GM12878 (cell line): ENCODE measurements around the gene PPP1R13B. TPM values are rescaled to one million over a fixed set of nuclear protein-coding genes. Genes with fewer than 3 reads are reported as not detected.
"Not testable (repeated sequence)": the region's sequence is repeated elsewhere in the genome, so short reads cannot be mapped to it uniquely, and the experiment has no call there.

Experiments used
- ATAC-seq: fragments of 200-7000 bp; cut with Tn5 transposase; 3 replicates; pipeline ENCODE4 v1.9.1; 2020; ENCODE audit warnings: mild to moderate bottlenecking, moderate library complexity
- BruUV-seq: library from RNA; stranded (reverse); fragments of 400-500 nt; replicated peaks from 2 replicates; lab custom pipeline; 2021; lab: Mats Ljungman, UMichigan
- CTCF ChIA-PET: fragments of 300-600 bp; sonication (Branson Sonifier 250); formaldehyde crosslinking; extraction: SDS; loops from one replicate; lab custom pipeline; 2021; ENCODE audit warnings: inconsistent platforms; lab: Yijun Ruan, JAX
- POLR2A ChIA-PET: fragments of 350-600 bp; formaldehyde crosslinking; extraction: SDS; loops from one replicate; lab custom pipeline; 2021; ENCODE audit warnings: inconsistent platforms; lab: Charles Lee
- RAD21 ChIA-PET: fragments of 300-600 bp; sonication (Branson Sonifier 250); formaldehyde crosslinking; loops from one replicate; lab custom pipeline; 2023; ENCODE audit warnings: antibody characterized with exemption; ENCODE audit not compliant: unreplicated experiment; lab: Charles Lee
- SMC1A ChIA-PET: fragments of 300-600 bp; sonication (Branson Sonifier 250); formaldehyde crosslinking; loops from one replicate; lab custom pipeline; 2023; ENCODE audit not compliant: unreplicated experiment, uncharacterized antibody; lab: Charles Lee
- DNase-seq: peaks from one replicate; pipeline ENCODE4 v3.0.0-alpha.2; 2011; ENCODE audit warnings: low read depth, low spot score
- FAIRE-seq: peaks from 3 replicates; lab custom pipeline; 2011; peaks lifted over from hg19 to GRCh38; lab: Jason Lieb, UNC
- H2AFZ ChIP-seq: 2 replicates; pipeline ENCODE4 v1.6.0; 2011; ENCODE audit warnings: low read depth, low read length, control low read depth; ENCODE audit not compliant: control insufficient read depth
- H3K27ac ChIP-seq: 2 replicates; pipeline ENCODE4 v1.5.1; 2011; ENCODE audit warnings: control low read depth; ENCODE audit not compliant: control insufficient read depth, insufficient read depth
- H3K27me3 ChIP-seq, 2 experiments: replicated peaks in 1 of 2; 2 replicates each; pipeline versions ENCODE4 v1.6.0 to v1.6.1; 2011; ENCODE audit warnings: low read length in 1 of 2; ENCODE audit not compliant: control insufficient read depth in 2 of 2, insufficient read depth in 2 of 2
- H3K36me3 ChIP-seq, 2 experiments: 2 replicates each; pipeline ENCODE4 v1.5.1; 2011; ENCODE audit warnings: low read length in 1 of 2; ENCODE audit not compliant: control insufficient read depth in 2 of 2, insufficient read depth in 2 of 2
- H3K4me1 ChIP-seq: 2 replicates; pipeline ENCODE4 v1.6.1; 2011; ENCODE audit warnings: mild to moderate bottlenecking, low read length, moderate library complexity, mixed read lengths; ENCODE audit not compliant: control insufficient read depth, insufficient read depth
- H3K4me2 ChIP-seq: 2 replicates; pipeline ENCODE4 v1.6.0; 2011; ENCODE audit warnings: control low read depth; ENCODE audit not compliant: control insufficient read depth, insufficient read depth
- H3K4me3 ChIP-seq: fragments of 200-600 bp; sonication (generic); 2 replicates; pipeline ENCODE4 v1.5.1; 2016
- H3K79me2 ChIP-seq: 2 replicates; pipeline ENCODE4 v1.6.0; 2011; ENCODE audit warnings: low read length; ENCODE audit not compliant: control insufficient read depth, insufficient read depth
- H3K9ac ChIP-seq: 2 replicates; pipeline ENCODE4 v1.8.0; 2011; ENCODE audit warnings: low read length, control low read depth, mixed read lengths; ENCODE audit not compliant: control insufficient read depth, insufficient read depth
- H3K9me3 ChIP-seq: replicated peaks from 3 replicates; pipeline ENCODE4 v1.5.1; 2011; ENCODE audit warnings: mild to moderate bottlenecking, low read length; ENCODE audit not compliant: control insufficient read depth, insufficient read depth
- H4K20me1 ChIP-seq: 2 replicates; pipeline ENCODE4 v1.6.0; 2011; ENCODE audit not compliant: control insufficient read depth, insufficient read depth
- EP300 ChIP-seq, 2 experiments: fragments of 150-350 bp in 1 of 2; IDR thresholded peaks; 2 replicates each; pipeline ENCODE4 v1.6.1; 2011 to 2012; ENCODE audit warnings: low read depth in 2 of 2, low read length in 2 of 2, borderline replicate concordance in 1 of 2, improper control_type of control experiment in 1 of 2, inconsistent platforms in 1 of 2; ENCODE audit not compliant: control insufficient read depth in 1 of 2
- FOXM1 ChIP-seq: IDR thresholded peaks from 2 replicates; pipeline ENCODE4 v1.6.1; 2012; ENCODE audit warnings: low read depth, mild to moderate bottlenecking, inconsistent platforms, low read length, moderate library complexity
- NFIC ChIP-seq: IDR thresholded peaks from 2 replicates; pipeline ENCODE4 v1.6.1; 2012; ENCODE audit warnings: low read depth, mild to moderate bottlenecking, inconsistent platforms, low read length, moderate library complexity
- SMC3 ChIP-seq: IDR thresholded peaks from 2 replicates; pipeline ENCODE4 v1.6.1; 2011; ENCODE audit warnings: low read length, improper control_type of control experiment, borderline replicate concordance
- SPI1 ChIP-seq: IDR thresholded peaks from 2 replicates; pipeline ENCODE4 v1.6.1; 2011; ENCODE audit warnings: low read depth, mild to moderate bottlenecking, low read length, moderate library complexity, borderline replicate concordance; ENCODE audit not compliant: insufficient read depth
- WGBS: methylation state at CpG from one replicate; pipeline ENCODE4 v1.1.6; 2016; ENCODE audit warnings: low lambda C conversion rate; ENCODE audit not compliant: insufficient replicate concordance, insufficient coverage; ENCODE audit errors: missing lambda C conversion rate; 5-methylcytosine and 5-hydroxymethylcytosine counted together
- in situ Hi-C: fragments of 300-500 bp; cut with MboI; formaldehyde crosslinking; loops from 9 replicates; pipeline ENCODE4 v1.14.3; 2018; ENCODE audit warnings: mixed read lengths
- intact Hi-C: fragments of 100-400 bp; cut with micrococcal nuclease; formaldehyde crosslinking; loops from one replicate; pipeline ENCODE4 v1.14.2; 2022; ENCODE audit not compliant: unreplicated experiment
- polyA plus RNA-seq, 11 experiments: library from polyadenylated mRNA; depleted of rRNA in 4 of 11; unstranded in 6 of 11; stranded (reverse) in 5 of 11; fragments of >200 nt; fragmentation: Nextera tagmentation in 4 of 11; fragmentation: Illumina TruSeq in 1 of 11; extraction: Ambion mirVana in 4 of 11; extraction: Trizol in 1 of 11; gene quantifications; 1 replicate in 1 of 11; 2 replicates in 10 of 11; pipeline versions ENCODE4 v1.2.1 to v1.2.3, GENCODE V29; 2011 to 2016; ENCODE audit warnings: inconsistent platforms in 2 of 11, missing spikeins in 2 of 11, low read depth in 1 of 11
- total RNA-seq, 4 experiments: library from RNA; depleted of rRNA in 3 of 4; stranded (reverse); fragments of >200 nt in 3 of 4; fragmentation: Illumina TruSeq in 1 of 4; extraction: Trizol in 1 of 4; gene quantifications; 2 replicates each; pipeline versions ENCODE4 v1.2.1 to v1.2.3, GENCODE V29; 2013 to 2021
- TF ChIP-seq, protein P1 (sequence below): IDR thresholded peaks from 2 replicates; pipeline ENCODE4 v1.6.1; 2011; ENCODE audit warnings: low read depth, mild to moderate bottlenecking, low read length, moderate library complexity, borderline replicate concordance; ENCODE audit errors: extremely low read depth
- TF ChIP-seq, protein P2 (sequence below), 3 experiments: IDR thresholded peaks in 2 of 3; conservative IDR thresholded peaks in 1 of 3; 2 replicates each; pipeline ENCODE4 v1.5.1; 2011; ENCODE audit warnings: low read depth in 3 of 3, low read length in 3 of 3, mild to moderate bottlenecking in 3 of 3, control low read depth in 2 of 3, moderate library complexity in 2 of 3, inconsistent platforms in 1 of 3, mixed read lengths in 1 of 3; ENCODE audit not compliant: control insufficient read depth in 2 of 3, insufficient read depth in 1 of 3; ENCODE audit errors: extremely low read depth in 1 of 3

The PPP1R13B gene
- total and polyA plus RNA-seq, 10 of the 15 experiments (the other 5 are each of a cell fraction or from before 2014, with no cell fraction given) = 0.16 to 8.1 (median 3.2) TPM

DNA sequence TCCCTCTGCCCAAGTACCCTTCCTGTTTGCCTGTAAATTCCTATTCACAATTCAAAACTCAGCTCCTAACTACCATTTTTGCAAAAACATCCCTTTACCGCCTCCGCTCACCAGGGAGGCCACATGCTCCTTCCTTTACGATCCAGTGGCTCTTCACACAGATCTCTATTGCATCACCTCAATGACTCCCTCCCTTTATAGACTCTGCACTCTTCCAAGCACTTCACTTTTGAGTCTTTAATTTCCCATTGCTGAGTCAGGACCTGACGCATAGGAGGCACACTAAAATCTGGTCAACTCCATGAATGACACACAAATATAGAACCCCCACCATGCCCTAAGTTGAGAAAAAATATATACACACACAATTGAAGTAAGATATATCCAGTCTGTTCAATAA is 45.9 kb downstream of the PPP1R13B start:
- FAIRE-seq = no peak
- Histone ChIP-seq H3K36me3 (no peaks in the 10 kb centered on the region), H3K4me1 (peaks cover 18% of the 10 kb centered on the region), H4K20me1 (no peaks in the 10 kb centered on the region), H3K9me3 (no peaks in the 10 kb centered on the region), H3K79me2 (no peaks in the 10 kb centered on the region), H3K4me2 (no peak overlapping the region), H2AFZ (no peak overlapping the region), H3K27ac (no peak overlapping the region), H3K27me3 (no peaks in the 10 kb centered on the region), H3K9ac (no peak overlapping the region), H3K4me3 (no peak overlapping the region)
- TF ChIP-seq EP300 (IDR thresholded peaks at IDR 0.05; ENCODE audit: borderline replicate concordance in 1 of 2, control insufficient read depth in 1 of 2, low read depth in 2 of 2, low read length in 2 of 2) (no peak), FOXM1 (no peak), NFIC (no peak), SPI1 (no peak)
- TF ChIP-seq, protein P1, sequence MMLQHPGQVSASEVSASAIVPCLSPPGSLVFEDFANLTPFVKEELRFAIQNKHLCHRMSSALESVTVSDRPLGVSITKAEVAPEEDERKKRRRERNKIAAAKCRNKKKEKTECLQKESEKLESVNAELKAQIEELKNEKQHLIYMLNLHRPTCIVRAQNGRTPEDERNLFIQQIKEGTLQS = no peak
- in situ Hi-C loops (no loop called here), intact Hi-C loops (no loop called here)
- 86% methylated on average over 4 of the region's 4 CpGs for WGBS
- ATAC-seq = no peak
- ChIA-PET POLR2A (interaction anchor here (0.5 kb wide), 1 partner anchor 43 kb away, joined by 3 read pairs; no protein-coding TSS in a partner anchor), CTCF (no interaction called here), SMC1A (no interaction called here), RAD21 (no interaction called here)
- no peak for DNase-seq
- no TSS peak for BruUV-seq

GRCh38 chr14:103793192-103793591 is 54.2 kb downstream of the PPP1R13B start:
- H3K4me1 ChIP-seq, RAD21 ChIA-PET, H4K20me1 ChIP-seq, ATAC-seq, H3K4me3 ChIP-seq, H3K27ac ChIP-seq, FAIRE-seq, POLR2A ChIA-PET, H3K79me2 ChIP-seq, DNase-seq, H3K36me3 ChIP-seq, H3K9me3 ChIP-seq, H2AFZ ChIP-seq, H3K4me2 ChIP-seq, H3K9ac ChIP-seq, H3K27me3 ChIP-seq, intact Hi-C loops, in situ Hi-C loops, BruUV-seq: not testable (repeated sequence)
- ChIA-PET CTCF (interaction anchor here (1.0 kb wide), 1 partner anchor 13 kb away, joined by 3 read pairs; no protein-coding TSS in a partner anchor), SMC1A (interaction anchor here (0.5 kb wide), 1 partner anchor 375 kb away, joined by 3 read pairs; no protein-coding TSS in a partner anchor)
- TF ChIP-seq SMC3 = peak; percentile 23; the same call in 1 of the 2 replicates
- TF ChIP-seq, protein P2, sequence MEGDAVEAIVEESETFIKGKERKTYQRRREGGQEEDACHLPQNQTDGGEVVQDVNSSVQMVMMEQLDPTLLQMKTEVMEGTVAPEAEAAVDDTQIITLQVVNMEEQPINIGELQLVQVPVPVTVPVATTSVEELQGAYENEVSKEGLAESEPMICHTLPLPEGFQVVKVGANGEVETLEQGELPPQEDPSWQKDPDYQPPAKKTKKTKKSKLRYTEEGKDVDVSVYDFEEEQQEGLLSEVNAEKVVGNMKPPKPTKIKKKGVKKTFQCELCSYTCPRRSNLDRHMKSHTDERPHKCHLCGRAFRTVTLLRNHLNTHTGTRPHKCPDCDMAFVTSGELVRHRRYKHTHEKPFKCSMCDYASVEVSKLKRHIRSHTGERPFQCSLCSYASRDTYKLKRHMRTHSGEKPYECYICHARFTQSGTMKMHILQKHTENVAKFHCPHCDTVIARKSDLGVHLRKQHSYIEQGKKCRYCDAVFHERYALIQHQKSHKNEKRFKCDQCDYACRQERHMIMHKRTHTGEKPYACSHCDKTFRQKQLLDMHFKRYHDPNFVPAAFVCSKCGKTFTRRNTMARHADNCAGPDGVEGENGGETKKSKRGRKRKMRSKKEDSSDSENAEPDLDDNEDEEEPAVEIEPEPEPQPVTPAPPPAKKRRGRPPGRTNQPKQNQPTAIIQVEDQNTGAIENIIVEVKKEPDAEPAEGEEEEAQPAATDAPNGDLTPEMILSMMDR (IDR thresholded peaks at IDR 0.05 in 2 of 3, conservative IDR thresholded peaks at IDR 0.05 in 1 of 3; ENCODE audit: control insufficient read depth in 2 of 3, extremely low read depth in 1 of 3, insufficient read depth in 1 of 3, low read depth in 3 of 3, low read length in 3 of 3) = 0 out of 6 replicates have a peak, but pooled peaks of 1 of the 3 experiments have one; percentile 3
